Pancreas (tissue), 10 donors: Measurements from ENCODE around the gene CEP85L. TPM values are rescaled to one million over a fixed set of nuclear protein-coding genes. Genes with fewer than 3 reads are reported as not detected.

Experiments
- ATAC-seq, 4 donors: fragments of 200-7000 bp; cut with Tn5 transposase; one replicate each; pipeline versions ENCODE4 v1.8.0 to v1.9.1; 2020; ENCODE audit warnings: mild to moderate bottlenecking in 4 of 4, moderate library complexity in 4 of 4
- DNase-seq, 6 donors: peaks; one replicate each; pipeline ENCODE4 v3.0.0-alpha.2; 2020
- FAIRE-seq: peaks from 2 replicates; lab custom pipeline; 2012; peaks lifted over from hg19 to GRCh38; lab: Jason Lieb, UNC
- H3K27ac ChIP-seq, 4 donors: fragments of 200-600 bp; sonication (generic); 1 replicate in 3 of 4; 2 replicates in 1 of 4; pipeline versions ENCODE4 v1.5.0 to v1.8.0; 2020
- H3K27me3 ChIP-seq, 4 donors: fragments of 200-600 bp; one replicate each; pipeline ENCODE4 v1.8.0; 2021
- H3K36me3 ChIP-seq, 3 donors: fragments of 200-600 bp; sonication (generic) in 1 of 3; one replicate each; pipeline versions ENCODE4 v1.5.0 to v1.8.0; 2020 to 2021
- H3K4me1 ChIP-seq, 3 donors: fragments of 200-600 bp; one replicate each; pipeline ENCODE4 v1.8.0; 2021
- H3K4me3 ChIP-seq, 4 donors: fragments of 200-600 bp; sonication (generic) in 2 of 4; one replicate each; pipeline versions ENCODE4 v1.5.0 to v1.8.0; 2020 to 2021
- H3K9me3 ChIP-seq, 4 donors: fragments of 200-600 bp; one replicate each; pipeline ENCODE4 v1.8.0; 2021
- WGBS, 2 donors: extraction: QIAGEN DNeasy Blood & Tissue Kit; methylation state at CpG; one replicate each; pipeline ENCODE4 v1.1.7; 2013; 5-methylcytosine and 5-hydroxymethylcytosine counted together
- intact Hi-C, 3 donors: fragments of 100-400 bp; cut with DNase I; formaldehyde crosslinking; loops; one replicate each; pipeline versions ENCODE4 v1.11.1 to v1.14.2; 2022
- polyA plus RNA-seq, 2 donors: library from polyadenylated mRNA; stranded (reverse); fragments of 200-250 nt; gene quantifications; one replicate each; pipeline ENCODE4 v1.2.3, GENCODE V29; 2013
- total RNA-seq, 6 donors: library from RNA; stranded (reverse); fragmentation: NEBNext Ultra II Directional in 4 of 6; extraction: Animal tissue kit (Norgen Biotek cat#: 25700) in 4 of 6; gene quantifications; one replicate each; pipeline versions ENCODE4 v1.2.1 to v1.2.4, GENCODE V29; 2021 to 2023
- TF ChIP-seq, protein P1 (sequence below), 4 donors: fragments of 200-600 bp; sonication (generic) in 3 of 4; IDR thresholded peaks; one replicate each; pipeline versions ENCODE4 v1.5.0 to v1.8.0; 2021; ENCODE audit warnings: antibody characterized with exemption in 4 of 4
- donor health status: healthy with polysubstance abuse.
- donor health status: DM: no; HTN: no; CAD: no; lungs with moderate emphysema.
- donor health status: DM: no; HTN: no; CAD: no.
- donor health status: control.
- donor health status: control.
- donor health status: Bipolar disorder and iron deficiency.
- donor health status: DM: yes; HTN: yes; CAD: no.
- donor health status: DM: no; HTN: no; CAD: no.
- donor health status: DM: no; HTN: no; CAD: no.
- donor health status: DM: yes; HTN: yes; CAD: no.

Gene CEP85L
- total and polyA plus RNA-seq, 8 donors: 1.1 to 8.1 (median 6.1) TPM

DNA sequence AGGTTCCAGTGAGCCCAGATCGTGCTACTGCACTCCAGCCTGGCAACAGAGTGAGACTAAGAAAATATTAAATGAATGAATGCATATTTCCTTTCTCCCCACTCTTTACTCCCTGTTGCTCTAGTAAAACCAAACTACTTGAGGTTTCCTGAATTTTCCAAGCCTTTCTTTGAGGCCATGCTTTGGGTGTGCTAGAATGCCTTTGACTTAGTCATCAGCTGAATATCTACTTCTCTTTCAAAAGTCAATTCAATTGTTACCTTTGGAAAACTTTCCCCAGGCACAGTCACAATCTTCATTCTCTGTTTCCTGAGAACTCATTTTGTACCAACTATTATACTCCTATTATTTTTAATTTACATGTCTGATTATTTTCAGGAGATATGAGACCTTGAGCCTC is 27.5 kb upstream of the CEP85L start:
- 96 to 100% methylated on average over 1 of the region's 1 CpG for WGBS, 2 donors
- TF ChIP-seq, protein P1, sequence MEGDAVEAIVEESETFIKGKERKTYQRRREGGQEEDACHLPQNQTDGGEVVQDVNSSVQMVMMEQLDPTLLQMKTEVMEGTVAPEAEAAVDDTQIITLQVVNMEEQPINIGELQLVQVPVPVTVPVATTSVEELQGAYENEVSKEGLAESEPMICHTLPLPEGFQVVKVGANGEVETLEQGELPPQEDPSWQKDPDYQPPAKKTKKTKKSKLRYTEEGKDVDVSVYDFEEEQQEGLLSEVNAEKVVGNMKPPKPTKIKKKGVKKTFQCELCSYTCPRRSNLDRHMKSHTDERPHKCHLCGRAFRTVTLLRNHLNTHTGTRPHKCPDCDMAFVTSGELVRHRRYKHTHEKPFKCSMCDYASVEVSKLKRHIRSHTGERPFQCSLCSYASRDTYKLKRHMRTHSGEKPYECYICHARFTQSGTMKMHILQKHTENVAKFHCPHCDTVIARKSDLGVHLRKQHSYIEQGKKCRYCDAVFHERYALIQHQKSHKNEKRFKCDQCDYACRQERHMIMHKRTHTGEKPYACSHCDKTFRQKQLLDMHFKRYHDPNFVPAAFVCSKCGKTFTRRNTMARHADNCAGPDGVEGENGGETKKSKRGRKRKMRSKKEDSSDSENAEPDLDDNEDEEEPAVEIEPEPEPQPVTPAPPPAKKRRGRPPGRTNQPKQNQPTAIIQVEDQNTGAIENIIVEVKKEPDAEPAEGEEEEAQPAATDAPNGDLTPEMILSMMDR (IDR thresholded peaks at IDR 0.05): no peak
- Histone ChIP-seq H3K9me3 (no peaks in the 10 kb centered on the region), H3K27me3 (no peaks in the 10 kb centered on the region), H3K27ac (peak overlapping the region in 1 of 4 donors; percentile 14), H3K4me1 (peaks cover 0 to 27% (median 5%) of the 10 kb centered on the region in 3 donors), H3K4me3 (no peak overlapping the region), H3K36me3 (no peaks in the 10 kb centered on the region)
- DNase-seq (no peak), ATAC-seq (peak in 1 of 4 donors; percentile 16), FAIRE-seq (no peak)
- intact Hi-C loops: no loop called here

DNA sequence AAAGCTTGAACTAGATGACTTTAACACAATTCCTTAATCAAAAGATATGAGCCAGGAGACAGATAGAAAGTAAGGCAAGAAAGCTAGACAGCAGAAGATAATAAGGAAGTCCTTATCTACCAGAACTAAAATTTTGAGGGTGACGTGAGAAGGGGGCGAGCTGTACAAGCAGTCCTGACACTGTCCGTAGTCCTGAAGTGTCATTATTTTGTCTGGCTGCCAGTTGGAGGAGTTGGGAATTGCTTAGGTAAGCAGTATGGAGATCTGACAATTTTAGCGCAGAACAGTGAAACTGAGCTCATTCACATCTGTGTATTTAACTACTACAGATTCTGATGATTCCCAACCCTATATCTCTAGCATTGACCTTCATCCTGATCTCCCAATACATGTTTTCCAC is 25.8 kb upstream of the CEP85L start:
- ATAC-seq (no peak), FAIRE-seq (no peak), DNase-seq (no peak)
- TF ChIP-seq, protein P1 (IDR thresholded peaks at IDR 0.05): no peak
- no peak overlapping the region for H3K4me3 ChIP-seq
- H3K27me3 ChIP-seq: no peaks in the 10 kb centered on the region
- H3K36me3 ChIP-seq: no peaks in the 10 kb centered on the region
- no peak overlapping the region for H3K27ac ChIP-seq
- intact Hi-C loops: no loop called here
- 67 to 78% methylated on average over 4 of the region's 4 CpGs for WGBS, 2 donors
- peaks cover 0 to 15% (median 0%) of the 10 kb centered on the region in 3 donors for H3K4me1 ChIP-seq
- no peaks in the 10 kb centered on the region for H3K9me3 ChIP-seq

DNA sequence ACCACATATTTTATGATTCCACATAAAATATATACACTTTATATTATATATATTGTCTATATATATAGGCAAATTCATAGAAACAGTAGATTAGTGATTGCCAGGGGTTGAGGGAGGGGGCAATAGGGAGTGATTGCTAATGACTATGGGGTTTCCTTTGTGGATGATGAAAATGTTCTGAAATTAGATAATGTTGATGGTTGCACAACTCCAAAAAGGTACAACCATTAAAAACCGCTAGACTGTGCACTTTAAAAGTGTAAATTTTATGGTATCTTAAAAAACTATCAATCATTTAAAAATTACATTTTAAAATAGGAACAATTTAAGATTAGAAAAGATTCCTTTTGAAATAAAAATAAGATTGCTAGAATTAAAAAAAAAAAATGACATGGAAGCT is 23.8 kb upstream of the CEP85L start:
- intact Hi-C loops: no loop called here
- FAIRE-seq (no peak), ATAC-seq (no peak), DNase-seq (no peak)
- TF ChIP-seq, protein P1 (IDR thresholded peaks at IDR 0.05): no peak
- Histone ChIP-seq H3K9me3 (no peaks in the 10 kb centered on the region), H3K27ac (no peak overlapping the region), H3K27me3 (no peaks in the 10 kb centered on the region), H3K4me3 (no peak overlapping the region), H3K4me1 (peaks cover 0 to 12% (median 0%) of the 10 kb centered on the region in 3 donors), H3K36me3 (no peaks in the 10 kb centered on the region)
- WGBS, 2 donors: 88 to 94% methylated on average over 1 of the region's 1 CpG

DNA sequence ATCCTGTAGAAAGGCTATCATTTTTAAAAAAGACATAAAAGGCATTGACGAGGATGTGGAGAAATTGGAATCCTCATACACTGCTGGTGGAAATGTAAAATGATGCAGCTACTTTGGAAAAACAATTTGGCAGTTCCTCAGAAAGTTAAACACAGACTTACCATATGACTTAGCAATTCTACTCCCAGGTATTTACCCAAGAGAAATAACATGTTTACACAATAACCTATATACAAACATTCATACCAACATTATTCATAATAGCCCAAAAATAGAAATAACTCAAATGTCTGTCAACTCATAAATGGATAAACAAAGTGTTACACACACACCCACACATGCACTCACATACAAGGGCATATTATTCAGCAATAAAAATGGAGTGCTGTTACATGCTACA is 23.4 kb upstream of the CEP85L start:
- H3K27me3 ChIP-seq: no peaks in the 10 kb centered on the region
- FAIRE-seq (no peak), ATAC-seq (no peak), DNase-seq (no peak)
- no peaks in the 10 kb centered on the region for H3K9me3 ChIP-seq
- H3K4me3 ChIP-seq: no peak overlapping the region
- H3K27ac ChIP-seq: no peak overlapping the region
- H3K36me3 ChIP-seq: no peaks in the 10 kb centered on the region
- intact Hi-C loops: no loop called here
- TF ChIP-seq, protein P1 (IDR thresholded peaks at IDR 0.05): no peak
- peaks cover 0 to 10% (median 0%) of the 10 kb centered on the region in 3 donors for H3K4me1 ChIP-seq
- WGBS, 2 donors: 92 to 95% methylated on average over 1 of the region's 1 CpG

DNA sequence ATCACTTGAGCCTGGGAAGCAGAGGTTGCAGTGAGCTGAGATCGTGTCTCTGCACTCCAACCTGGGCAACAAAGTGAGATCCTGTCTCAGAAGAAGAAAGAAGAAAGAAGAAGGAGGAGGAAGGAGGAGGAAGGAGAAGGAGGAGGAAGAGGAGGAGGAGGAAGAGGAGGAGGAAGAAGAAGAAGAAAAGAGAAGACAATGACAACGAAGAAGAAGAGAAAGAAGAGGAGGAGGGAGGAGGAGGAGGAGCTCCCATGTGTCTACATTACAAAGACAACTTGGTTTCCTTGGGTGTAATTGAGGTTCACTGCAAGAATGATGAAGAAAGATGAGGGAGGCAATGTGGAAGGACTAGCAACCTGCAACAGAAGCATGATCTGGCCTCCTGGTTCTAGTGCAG is 21.3 kb upstream of the CEP85L start:
- ATAC-seq: no peak
- 84 to 91% methylated on average over 2 of the region's 2 CpGs for WGBS, 2 donors

More for the DNA sequence above, 21.3 kb upstream of the CEP85L start:
- no peak for FAIRE-seq
- intact Hi-C loops: no loop called here
- Histone ChIP-seq H3K4me1 (peaks cover 0 to 6% (median 0%) of the 10 kb centered on the region in 3 donors), H3K9me3 (no peaks in the 10 kb centered on the region), H3K4me3 (no peak overlapping the region), H3K36me3 (no peaks in the 10 kb centered on the region), H3K27me3 (no peaks in the 10 kb centered on the region), H3K27ac (no peak overlapping the region)
- TF ChIP-seq, protein P1 (IDR thresholded peaks at IDR 0.05): no peak
- no peak for DNase-seq
